Upper lobe of left lung (tissue), 4 donors: Measurements from ENCODE around the gene TRHDE.

ENCODE experiments used
- EP300 ChIP-seq, 4 donors: sonication (generic); formaldehyde crosslinking; IDR thresholded peaks; one replicate each; pipeline ENCODE4 v1.5.1; 2017; ENCODE audit warnings: antibody characterized with exemption in 4 of 4, control low read depth in 2 of 4
- POLR2A ChIP-seq, 4 donors: fragments of 450-650 bp; IDR thresholded peaks; one replicate each; pipeline ENCODE4 v1.5.1; 2016 to 2017; ENCODE audit warnings: antibody characterized with exemption in 4 of 4, mild to moderate bottlenecking in 2 of 4
- TF ChIP-seq, protein P1 (sequence below), 6 experiments: fragments of 450-650 bp in 4 of 6; fragments of 200-600 bp in 2 of 6; sonication (generic) in 2 of 6; IDR thresholded peaks; one replicate each; pipeline ENCODE4 v1.5.1; 2016 to 2019; ENCODE audit warnings: antibody characterized with exemption in 6 of 6

DNA sequence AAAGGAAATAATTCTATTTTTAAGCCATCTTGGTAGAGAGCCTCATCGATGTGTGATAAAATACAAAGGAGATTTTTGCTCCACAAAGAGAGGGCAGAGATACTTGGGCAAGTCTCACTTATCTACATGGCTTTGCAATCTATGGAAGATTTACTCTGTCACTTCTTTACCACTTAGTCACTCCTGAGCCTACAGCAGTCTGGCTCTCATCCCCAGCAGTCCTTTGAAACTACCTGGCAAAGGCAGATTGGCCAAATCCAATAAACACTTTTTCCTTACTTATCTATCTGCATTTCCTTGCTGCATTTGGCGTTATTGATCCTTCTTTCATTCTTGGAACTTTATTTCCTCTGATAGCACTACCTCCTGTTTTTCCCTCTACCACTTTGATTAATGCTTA lies 170.0 kb downstream of the TRHDE start:
- TF ChIP-seq EP300 (IDR thresholded peaks at IDR 0.05) (no peak), POLR2A (IDR thresholded peaks at IDR 0.05) (no peak)
- TF ChIP-seq, protein P1, sequence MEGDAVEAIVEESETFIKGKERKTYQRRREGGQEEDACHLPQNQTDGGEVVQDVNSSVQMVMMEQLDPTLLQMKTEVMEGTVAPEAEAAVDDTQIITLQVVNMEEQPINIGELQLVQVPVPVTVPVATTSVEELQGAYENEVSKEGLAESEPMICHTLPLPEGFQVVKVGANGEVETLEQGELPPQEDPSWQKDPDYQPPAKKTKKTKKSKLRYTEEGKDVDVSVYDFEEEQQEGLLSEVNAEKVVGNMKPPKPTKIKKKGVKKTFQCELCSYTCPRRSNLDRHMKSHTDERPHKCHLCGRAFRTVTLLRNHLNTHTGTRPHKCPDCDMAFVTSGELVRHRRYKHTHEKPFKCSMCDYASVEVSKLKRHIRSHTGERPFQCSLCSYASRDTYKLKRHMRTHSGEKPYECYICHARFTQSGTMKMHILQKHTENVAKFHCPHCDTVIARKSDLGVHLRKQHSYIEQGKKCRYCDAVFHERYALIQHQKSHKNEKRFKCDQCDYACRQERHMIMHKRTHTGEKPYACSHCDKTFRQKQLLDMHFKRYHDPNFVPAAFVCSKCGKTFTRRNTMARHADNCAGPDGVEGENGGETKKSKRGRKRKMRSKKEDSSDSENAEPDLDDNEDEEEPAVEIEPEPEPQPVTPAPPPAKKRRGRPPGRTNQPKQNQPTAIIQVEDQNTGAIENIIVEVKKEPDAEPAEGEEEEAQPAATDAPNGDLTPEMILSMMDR (IDR thresholded peaks at IDR 0.05), result no peak
